GM18861 (cell line): ENCODE results near the gene ZRANB1.
A peak's percentile ranks its signal among the peaks of the same experiment; 100 is the strongest.
"Not testable (repeated sequence)": the region's sequence is repeated elsewhere in the genome, so short reads cannot be mapped to it uniquely, and the experiment has no call there.

Source experiments
- ATAC-seq: cut with Tn5 transposase; IDR thresholded peaks from one replicate; pipeline ENCODE4 v1.9.1; 2021; ENCODE audit not compliant: unreplicated experiment

Gene ZRANB1

GRCh38 chr10:124962421-124962820, 20.5 kb downstream of the ZRANB1 start:
- no peak for ATAC-seq

GRCh38 chr10:124963866-124964720, 22.2 kb downstream of the ZRANB1 start:
- no peak for ATAC-seq

- ATAC-seq, result no peak
Observed at GRCh38 chr10:124966008-124966407, 24.1 kb downstream of the ZRANB1 start.

GRCh38 chr10:124967255-124967654, 25.3 kb downstream of the ZRANB1 start:
- no peak for ATAC-seq

- ATAC-seq, result no peak
Observed at GRCh38 chr10:124971276-124971675, 29.4 kb downstream of the ZRANB1 start.

GRCh38 chr10:124972637-124973036, 30.7 kb downstream of the ZRANB1 start:
- ATAC-seq, result no peak

- no peak for ATAC-seq
Observed at GRCh38 chr10:124974131-124974530, 32.2 kb downstream of the ZRANB1 start.

GRCh38 chr10:124975977-124976514, 34.1 kb downstream of the ZRANB1 start:
- ATAC-seq, result peak; percentile 50

- no peak for ATAC-seq
Observed at GRCh38 chr10:124977161-124977560, 35.2 kb downstream of the ZRANB1 start.

GRCh38 chr10:124977648-124978375, 35.9 kb downstream of the ZRANB1 start:
- ATAC-seq, result no peak

GRCh38 chr10:124978376-124978725, 36.4 kb downstream of the ZRANB1 start:
- ATAC-seq, result no peak

GRCh38 chr10:124983321-124983720, 41.4 kb downstream of the ZRANB1 start:
- ATAC-seq, result no peak

GRCh38 chr10:124984376-124984775, 42.5 kb downstream of the ZRANB1 start:
- no peak for ATAC-seq

GRCh38 chr10:124985162-124985561, 43.2 kb downstream of the ZRANB1 start:
- ATAC-seq, result no peak

- no peak for ATAC-seq
Observed at GRCh38 chr10:124987788-124988187, 45.9 kb downstream of the ZRANB1 start.

GRCh38 chr10:124988753-124989152, 46.8 kb downstream of the ZRANB1 start:
- not testable (repeated sequence) for ATAC-seq

- ATAC-seq, result no peak
Observed at GRCh38 chr10:124989526-124989925, 47.6 kb downstream of the ZRANB1 start.

- ATAC-seq, result no peak
Observed at GRCh38 chr10:124990671-124991625, 49.0 kb downstream of the ZRANB1 start.

GRCh38 chr10:124991835-124992234, 49.9 kb downstream of the ZRANB1 start:
- no peak for ATAC-seq

- ATAC-seq, result no peak
Observed at GRCh38 chr10:124992462-124993344, 50.8 kb downstream of the ZRANB1 start.
